HepG2 (cell line): ENCODE results near the gene BIN1. TPM values are rescaled to one million over a fixed set of nuclear protein-coding genes. Genes with fewer than 3 reads are reported as not detected.

Experiments used
- ATAC-seq: fragments of 200-7000 bp; cut with Tn5 transposase; 3 replicates; pipeline ENCODE4 v1.9.1; 2020; ENCODE audit warnings: mild to moderate bottlenecking, moderate library complexity
- BruUV-seq: library from RNA; stranded (reverse); fragments of 400-500 nt; replicated peaks from 2 replicates; lab custom pipeline; 2021; lab: Mats Ljungman, UMichigan
- CTCF ChIA-PET: fragments of 300-600 bp; formaldehyde crosslinking; extraction: SDS; loops from one replicate; lab custom pipeline; 2021; ENCODE audit warnings: low total read pairs, inconsistent platforms, low intra/inter-chr PET ratio; lab: Yijun Ruan, JAX
- POLR2A ChIA-PET: fragments of 350-600 bp; sonication (Branson Sonifier 250); formaldehyde crosslinking; loops from one replicate; lab custom pipeline; 2020; ENCODE audit warnings: antibody characterized with exemption, inconsistent platforms; lab: Yijun Ruan, JAX
- DNase-seq: peaks from one replicate; pipeline ENCODE4 v3.0.0-alpha.2; 2015; ENCODE audit warnings: low spot score
- FAIRE-seq: peaks from 3 replicates; lab custom pipeline; 2011; peaks lifted over from hg19 to GRCh38; lab: Jason Lieb, UNC
- H2AFZ ChIP-seq: one replicate; pipeline ENCODE4 v1.6.1; 2011; ENCODE audit warnings: low read length, inconsistent platforms
- H3K27ac ChIP-seq: fragments of 300-600 bp; 3 replicates; pipeline ENCODE4 v1.8.0; 2011; ENCODE audit warnings: mixed run types, mild to moderate bottlenecking, mixed read lengths, low read length, inconsistent platforms; ENCODE audit not compliant: insufficient read depth; ENCODE audit errors: extremely low read length
- H3K27me3 ChIP-seq, 2 experiments: fragments of 200-600 bp in 1 of 2; 2 replicates in 1 of 2; 3 replicates in 1 of 2; pipeline versions ENCODE4 v1.6.0 to v1.8.0; 2011; ENCODE audit warnings: low read length in 2 of 2, mild to moderate bottlenecking in 2 of 2, moderate library complexity in 2 of 2, inconsistent platforms in 1 of 2; ENCODE audit not compliant: insufficient read depth in 2 of 2, control insufficient read depth in 1 of 2
- H3K36me3 ChIP-seq, 2 experiments: fragments of 200-600 bp in 1 of 2; replicated peaks in 1 of 2; 2 replicates in 1 of 2; 3 replicates in 1 of 2; pipeline versions ENCODE4 v1.5.1 to v1.8.0; 2011; ENCODE audit warnings: low read length in 2 of 2, inconsistent platforms in 1 of 2; ENCODE audit not compliant: insufficient read depth in 2 of 2, control insufficient read depth in 1 of 2
- H3K4me1 ChIP-seq: 2 replicates; pipeline ENCODE4 v1.5.1; 2012; ENCODE audit warnings: low read length, inconsistent platforms; ENCODE audit not compliant: insufficient read depth
- H3K4me2 ChIP-seq: 2 replicates; pipeline ENCODE4 v1.6.0; 2011; ENCODE audit warnings: low read depth, low read length, inconsistent platforms
- H3K4me3 ChIP-seq, 3 experiments: fragments of 200-600 bp in 1 of 3; sonication (generic), shearing (Covaris generic) in 1 of 3; replicated peaks in 1 of 3; 2 replicates each; pipeline ENCODE4 v1.5.1; 2011 to 2016; ENCODE audit warnings: low read length in 3 of 3, inconsistent platforms in 2 of 3, low read depth in 2 of 3, mild to moderate bottlenecking in 2 of 3, control low read depth in 1 of 3, mixed read lengths in 1 of 3; ENCODE audit not compliant: insufficient read depth in 1 of 3
- H3K79me2 ChIP-seq: one replicate; pipeline ENCODE4 v1.6.1; 2011; ENCODE audit warnings: low read length, inconsistent platforms; ENCODE audit not compliant: insufficient read depth
- H3K9ac ChIP-seq: 2 replicates; pipeline ENCODE4 v1.6.0; 2011; ENCODE audit warnings: mild to moderate bottlenecking, low read depth, low read length, inconsistent platforms; ENCODE audit not compliant: insufficient read depth
- H3K9me3 ChIP-seq: 2 replicates; pipeline ENCODE4 v1.5.1; 2012; ENCODE audit warnings: mild to moderate bottlenecking, low read length
- H4K20me1 ChIP-seq: 2 replicates; pipeline ENCODE4 v1.6.0; 2011; ENCODE audit warnings: inconsistent platforms, mild to moderate bottlenecking, low read length, moderate library complexity; ENCODE audit not compliant: insufficient read depth
- FOXA3 ChIP-seq: IDR thresholded peaks from 2 replicates; pipeline ENCODE4 v1.6.1; 2016; ENCODE audit warnings: missing genetic modification reagents, missing compliant biosample characterization
- GABPB1 ChIP-seq: IDR thresholded peaks from 2 replicates; pipeline ENCODE4 v1.6.1; 2016; ENCODE audit warnings: mild to moderate bottlenecking, missing genetic modification reagents, moderate library complexity, missing compliant biosample characterization
- NCOR1 ChIP-seq: fragments of 200-600 bp; sonication (generic); IDR thresholded peaks from 2 replicates; pipeline ENCODE4 v1.7.0; 2017; ENCODE audit warnings: antibody characterized with exemption, low read length, borderline replicate concordance
- NFKB2 ChIP-seq: sonication (generic); formaldehyde crosslinking; IDR thresholded peaks from 2 replicates; pipeline ENCODE4 v1.4.0; 2020; ENCODE audit warnings: missing genetic modification reagents, borderline replicate concordance
- ONECUT2 ChIP-seq: sonication (generic); formaldehyde crosslinking; IDR thresholded peaks from 2 replicates; pipeline ENCODE4 v1.4.0; 2020; ENCODE audit warnings: missing genetic modification reagents
- POLR2G ChIP-seq: fragments of 200-400 bp; formaldehyde crosslinking; IDR thresholded peaks from 2 replicates; pipeline ENCODE4 v1.6.1; 2018; ENCODE audit warnings: mild to moderate bottlenecking, low read depth, low read length, moderate library complexity
- RARG ChIP-seq: sonication (generic); formaldehyde crosslinking; IDR thresholded peaks from 2 replicates; pipeline ENCODE4 v1.4.0; 2020; ENCODE audit warnings: low read depth, mild to moderate bottlenecking, missing genetic modification reagents
- RFX3 ChIP-seq: IDR thresholded peaks from 2 replicates; pipeline ENCODE4 v1.6.1; 2016; ENCODE audit warnings: missing biosample characterization, missing genetic modification reagents
- RXRA ChIP-seq: sonication (generic); formaldehyde crosslinking; IDR thresholded peaks from 2 replicates; pipeline ENCODE4 v1.5.1; 2020; ENCODE audit warnings: missing genetic modification reagents
- ZBTB38 ChIP-seq: sonication (generic); formaldehyde crosslinking; IDR thresholded peaks from 2 replicates; pipeline ENCODE4 v1.5.1; 2020; ENCODE audit warnings: mild to moderate bottlenecking, missing genetic modification reagents
- ZFP1 ChIP-seq: IDR thresholded peaks from 2 replicates; pipeline ENCODE4 v1.6.1; 2016
- ZNF33B ChIP-seq: sonication (generic); formaldehyde crosslinking; IDR thresholded peaks from 2 replicates; pipeline ENCODE4 v1.5.1; 2020; ENCODE audit warnings: mild to moderate bottlenecking, missing genetic modification reagents
- ZNF652 ChIP-seq: IDR thresholded peaks from 2 replicates; pipeline ENCODE4 v1.6.1; 2016; ENCODE audit warnings: low read depth, borderline replicate concordance
- ZNF674 ChIP-seq: sonication (generic); formaldehyde crosslinking; IDR thresholded peaks from 2 replicates; pipeline ENCODE4 v1.5.0; 2020; ENCODE audit warnings: low read depth, mild to moderate bottlenecking, missing genetic modification reagents
- WGBS: methylation state at CpG from one replicate; pipeline ENCODE4 v1.1.6; 2017; ENCODE audit warnings: low lambda C conversion rate; 5-methylcytosine and 5-hydroxymethylcytosine counted together
- in situ Hi-C: cut with HindIII; loops from 2 replicates; pipeline ENCODE4 v1.10.0; 2017; ENCODE audit warnings: low pct_unique_long_range_greater_than_20kb; ENCODE audit not compliant: extremely low pct_ligation_motif_present
- intact Hi-C: fragments of 100-400 bp; cut with micrococcal nuclease; formaldehyde crosslinking; loops from one replicate; pipeline ENCODE4 v1.10.0; 2022; ENCODE audit not compliant: unreplicated experiment
- polyA plus RNA-seq, 8 experiments: library from polyadenylated mRNA; depleted of rRNA in 3 of 8; stranded (reverse) in 7 of 8; unstranded in 1 of 8; fragments of >200 nt; fragmentation: Illumina TruSeq in 4 of 8; extraction: Trizol in 4 of 8; gene quantifications; 2 replicates each; pipeline versions ENCODE4 v1.2.1 to v1.2.3, GENCODE V29; 2011 to 2016; ENCODE audit warnings: low read depth in 4 of 8, missing spikeins in 1 of 8, mixed read lengths in 1 of 8; ENCODE audit not compliant: insufficient read depth in 1 of 8
- total RNA-seq, 5 experiments: library from RNA; depleted of rRNA; stranded (reverse); fragments of >200 nt; fragmentation: Illumina TruSeq; extraction: Trizol; gene quantifications; 2 replicates each; pipeline ENCODE4 v1.2.3, GENCODE V29; 2016; ENCODE audit warnings: low read depth in 1 of 5
- TF ChIP-seq, protein P1 (sequence below): sonication (generic); formaldehyde crosslinking; IDR thresholded peaks from 2 replicates; pipeline ENCODE4 v1.4.0; 2020; ENCODE audit warnings: mild to moderate bottlenecking, missing genetic modification reagents
- TF ChIP-seq, protein P2 (sequence below): sonication (generic); formaldehyde crosslinking; IDR thresholded peaks from 2 replicates; pipeline ENCODE4 v1.8.0; 2022; ENCODE audit warnings: missing genetic modification reagents, low read depth, mild to moderate bottlenecking, borderline replicate concordance
- TF ChIP-seq, protein P3 (sequence below): sonication (generic); formaldehyde crosslinking; IDR thresholded peaks from 2 replicates; pipeline ENCODE4 v1.4.0; 2020; ENCODE audit warnings: missing genetic modification reagents
- TF ChIP-seq, protein P4 (sequence below): sonication (generic); formaldehyde crosslinking; IDR thresholded peaks from 2 replicates; pipeline ENCODE4 v1.4.0; 2020; ENCODE audit warnings: missing genetic modification reagents, mild to moderate bottlenecking, borderline replicate concordance
- TF ChIP-seq, protein P5 (sequence below): sonication (generic); formaldehyde crosslinking; conservative IDR thresholded peaks from 2 replicates; pipeline ENCODE4 v1.4.0; 2020; ENCODE audit warnings: missing genetic modification reagents

BIN1 gene
- total and polyA plus RNA-seq, 2 of the 13 experiments (the other 11 are each of a cell fraction or from before 2014, with no cell fraction given) = 0.93 to 1.2 TPM

DNA sequence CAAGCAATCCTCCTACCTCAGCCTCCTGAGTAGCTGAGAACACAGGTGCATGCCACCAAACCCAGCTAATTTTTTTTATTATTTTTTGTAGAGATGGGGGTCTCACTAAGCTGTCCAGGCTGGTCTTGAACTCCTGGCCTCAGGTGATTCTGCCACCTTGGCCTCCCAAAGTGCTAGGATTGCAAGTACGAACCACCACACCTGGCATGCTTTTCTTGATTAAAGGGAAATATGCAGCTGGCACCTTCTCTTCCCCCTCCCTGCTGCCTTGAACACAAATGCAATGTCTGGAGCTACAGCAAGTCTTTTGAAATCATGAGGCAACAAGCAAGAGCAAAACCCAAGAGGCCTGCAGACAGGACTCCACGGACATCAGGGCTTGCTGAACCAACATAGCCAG is 26.8 kb upstream of the BIN1 start:
- ChIA-PET CTCF (no interaction called here), POLR2A (no interaction called here)
- H3K4me2 ChIP-seq = no peak overlapping the region
- FAIRE-seq (no peak), ATAC-seq (no peak), DNase-seq (no peak)
- no peaks in the 10 kb centered on the region for H4K20me1 ChIP-seq
- in situ Hi-C loops (no loop called here), intact Hi-C loops (no loop called here)
- TF ChIP-seq ZNF674 (no peak), RFX3 (CRISPR knock-in tag) (no peak), POLR2G (no peak), NCOR1 (no peak), ZNF652 (CRISPR knock-in tag) (no peak), ZBTB38 (CRISPR knock-in tag) (no peak), ZNF33B (CRISPR knock-in tag) (no peak), RARG (CRISPR knock-in tag) (no peak), RXRA (CRISPR knock-in tag) (no peak), GABPB1 (CRISPR knock-in tag) (no peak), FOXA3 (no peak), ONECUT2 (no peak), NFKB2 (CRISPR knock-in tag) (no peak), ZFP1 (CRISPR knock-in tag) (no peak)
- TF ChIP-seq, protein P1, sequence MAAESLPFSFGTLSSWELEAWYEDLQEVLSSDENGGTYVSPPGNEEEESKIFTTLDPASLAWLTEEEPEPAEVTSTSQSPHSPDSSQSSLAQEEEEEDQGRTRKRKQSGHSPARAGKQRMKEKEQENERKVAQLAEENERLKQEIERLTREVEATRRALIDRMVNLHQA (CRISPR knock-in tag) = no peak
- TF ChIP-seq, protein P2, sequence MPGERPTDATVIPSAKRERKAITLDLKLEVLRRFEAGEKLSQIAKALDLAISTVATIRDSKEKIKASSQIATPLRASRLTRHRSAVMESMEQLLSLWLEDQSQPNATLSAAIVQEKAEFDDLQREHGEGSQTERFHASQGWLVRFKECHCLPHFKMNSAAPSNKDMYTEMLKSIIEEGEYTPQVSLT = no peak
- TF ChIP-seq, protein P3, sequence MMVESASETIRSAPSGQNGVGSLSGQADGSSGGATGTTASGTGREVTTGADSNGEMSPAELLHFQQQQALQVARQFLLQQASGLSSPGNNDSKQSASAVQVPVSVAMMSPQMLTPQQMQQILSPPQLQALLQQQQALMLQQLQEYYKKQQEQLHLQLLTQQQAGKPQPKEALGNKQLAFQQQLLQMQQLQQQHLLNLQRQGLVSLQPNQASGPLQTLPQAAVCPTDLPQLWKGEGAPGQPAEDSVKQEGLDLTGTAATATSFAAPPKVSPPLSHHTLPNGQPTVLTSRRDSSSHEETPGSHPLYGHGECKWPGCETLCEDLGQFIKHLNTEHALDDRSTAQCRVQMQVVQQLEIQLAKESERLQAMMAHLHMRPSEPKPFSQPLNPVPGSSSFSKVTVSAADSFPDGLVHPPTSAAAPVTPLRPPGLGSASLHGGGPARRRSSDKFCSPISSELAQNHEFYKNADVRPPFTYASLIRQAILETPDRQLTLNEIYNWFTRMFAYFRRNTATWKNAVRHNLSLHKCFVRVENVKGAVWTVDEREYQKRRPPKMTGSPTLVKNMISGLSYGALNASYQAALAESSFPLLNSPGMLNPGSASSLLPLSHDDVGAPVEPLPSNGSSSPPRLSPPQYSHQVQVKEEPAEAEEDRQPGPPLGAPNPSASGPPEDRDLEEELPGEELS (CRISPR knock-in tag) = no peak
- TF ChIP-seq, protein P4, sequence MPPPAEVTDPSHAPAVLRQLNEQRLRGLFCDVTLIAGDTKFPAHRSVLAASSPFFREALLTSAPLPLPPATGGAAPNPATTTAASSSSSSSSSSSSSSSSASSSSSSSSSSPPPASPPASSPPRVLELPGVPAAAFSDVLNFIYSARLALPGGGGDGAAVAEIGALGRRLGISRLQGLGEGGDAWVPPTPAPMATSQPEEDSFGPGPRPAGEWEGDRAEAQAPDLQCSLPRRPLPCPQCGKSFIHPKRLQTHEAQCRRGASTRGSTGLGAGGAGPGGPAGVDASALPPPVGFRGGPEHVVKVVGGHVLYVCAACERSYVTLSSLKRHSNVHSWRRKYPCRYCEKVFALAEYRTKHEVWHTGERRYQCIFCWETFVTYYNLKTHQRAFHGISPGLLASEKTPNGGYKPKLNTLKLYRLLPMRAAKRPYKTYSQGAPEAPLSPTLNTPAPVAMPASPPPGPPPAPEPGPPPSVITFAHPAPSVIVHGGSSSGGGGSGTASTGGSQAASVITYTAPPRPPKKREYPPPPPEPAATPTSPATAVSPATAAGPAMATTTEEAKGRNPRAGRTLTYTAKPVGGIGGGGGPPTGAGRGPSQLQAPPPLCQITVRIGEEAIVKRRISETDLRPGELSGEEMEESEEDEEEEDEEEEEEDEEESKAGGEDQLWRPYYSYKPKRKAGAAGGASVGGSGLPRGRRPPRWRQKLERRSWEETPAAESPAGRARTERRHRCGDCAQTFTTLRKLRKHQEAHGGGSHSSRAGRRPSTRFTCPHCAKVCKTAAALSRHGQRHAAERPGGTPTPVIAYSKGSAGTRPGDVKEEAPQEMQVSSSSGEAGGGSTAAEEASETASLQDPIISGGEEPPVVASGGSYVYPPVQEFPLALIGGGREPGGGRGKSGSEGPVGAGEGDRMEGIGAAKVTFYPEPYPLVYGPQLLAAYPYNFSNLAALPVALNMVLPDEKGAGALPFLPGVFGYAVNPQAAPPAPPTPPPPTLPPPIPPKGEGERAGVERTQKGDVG (CRISPR knock-in tag) = no peak
- TF ChIP-seq, protein P5, sequence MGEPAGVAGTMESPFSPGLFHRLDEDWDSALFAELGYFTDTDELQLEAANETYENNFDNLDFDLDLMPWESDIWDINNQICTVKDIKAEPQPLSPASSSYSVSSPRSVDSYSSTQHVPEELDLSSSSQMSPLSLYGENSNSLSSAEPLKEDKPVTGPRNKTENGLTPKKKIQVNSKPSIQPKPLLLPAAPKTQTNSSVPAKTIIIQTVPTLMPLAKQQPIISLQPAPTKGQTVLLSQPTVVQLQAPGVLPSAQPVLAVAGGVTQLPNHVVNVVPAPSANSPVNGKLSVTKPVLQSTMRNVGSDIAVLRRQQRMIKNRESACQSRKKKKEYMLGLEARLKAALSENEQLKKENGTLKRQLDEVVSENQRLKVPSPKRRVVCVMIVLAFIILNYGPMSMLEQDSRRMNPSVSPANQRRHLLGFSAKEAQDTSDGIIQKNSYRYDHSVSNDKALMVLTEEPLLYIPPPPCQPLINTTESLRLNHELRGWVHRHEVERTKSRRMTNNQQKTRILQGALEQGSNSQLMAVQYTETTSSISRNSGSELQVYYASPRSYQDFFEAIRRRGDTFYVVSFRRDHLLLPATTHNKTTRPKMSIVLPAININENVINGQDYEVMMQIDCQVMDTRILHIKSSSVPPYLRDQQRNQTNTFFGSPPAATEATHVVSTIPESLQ (CRISPR knock-in tag) = no peak
- H3K4me1 ChIP-seq = no peaks in the 10 kb centered on the region
- BruUV-seq = no TSS peak
- 29% methylated on average over 2 of the region's 2 CpGs for WGBS
- H3K79me2 ChIP-seq = no peaks in the 10 kb centered on the region
- no peak overlapping the region for H3K9ac ChIP-seq
- peaks cover 4 to 19% of the 10 kb centered on the region in 2 experiments; a peak in 4 of 5 replicates for H3K27me3 ChIP-seq
- H3K27ac ChIP-seq = no peak overlapping the region
- no peak overlapping the region for H3K4me3 ChIP-seq
- H2AFZ ChIP-seq = no peak overlapping the region
- no peaks in the 10 kb centered on the region for H3K9me3 ChIP-seq
- no peaks in the 10 kb centered on the region for H3K36me3 ChIP-seq
